HG03039 (cell line): ENCODE data around the gene ZNF778.

Experiments
- ATAC-seq: cut with Tn5 transposase; IDR thresholded peaks from one replicate; pipeline ENCODE4 v1.9.1; 2021; ENCODE audit warnings: mild to moderate bottlenecking, moderate library complexity; ENCODE audit not compliant: unreplicated experiment

The ZNF778 gene

GRCh38 chr16:89274561-89275283, 57.2 kb downstream of the ZNF778 start:
- no peak for ATAC-seq

- ATAC-seq = no peak
Measured at GRCh38 chr16:89275284-89275584, 57.7 kb downstream of the ZNF778 start.

DNA sequence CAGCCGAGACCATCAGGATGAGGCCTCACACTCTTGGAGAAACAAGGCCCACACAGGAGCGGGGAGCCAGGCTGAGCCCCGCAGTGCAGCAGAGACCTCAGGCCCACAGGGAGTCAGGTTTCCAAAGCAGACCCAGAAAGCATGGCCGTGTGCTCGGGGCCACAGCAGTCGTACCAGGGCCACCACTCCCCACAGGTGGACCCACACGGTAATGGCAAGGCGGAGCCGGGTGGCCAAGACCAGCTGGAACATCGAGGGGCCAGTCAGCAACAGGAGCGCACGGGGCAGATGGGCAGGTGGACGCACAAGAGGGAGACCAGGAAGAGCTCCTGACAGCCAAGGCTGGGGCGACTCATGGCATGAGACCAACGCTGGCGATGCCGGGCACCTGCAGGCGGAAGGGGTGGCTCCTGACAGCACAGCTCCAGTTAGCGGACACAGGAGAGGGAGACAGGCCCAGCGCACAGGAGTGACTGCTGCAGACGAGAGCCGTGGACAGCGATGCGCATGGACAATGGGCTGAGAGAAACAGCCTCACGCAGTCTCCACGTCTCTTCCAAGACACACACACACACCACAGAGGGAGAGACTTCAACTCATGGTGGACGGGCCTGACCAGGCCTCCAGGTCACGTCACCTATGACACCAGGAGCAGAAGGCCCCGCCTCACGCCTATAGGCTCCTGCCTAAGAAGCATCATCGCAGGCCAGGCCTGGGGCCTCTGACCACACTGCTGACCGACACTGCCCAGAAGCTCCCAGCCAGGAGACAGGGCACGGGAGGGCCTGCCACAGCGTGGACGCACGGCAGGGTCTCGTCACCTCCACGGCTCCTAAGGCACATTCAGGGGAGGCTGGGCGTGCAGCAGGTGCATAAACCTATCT, 58.6 kb downstream of the ZNF778 start:
- ATAC-seq = no peak

DNA sequence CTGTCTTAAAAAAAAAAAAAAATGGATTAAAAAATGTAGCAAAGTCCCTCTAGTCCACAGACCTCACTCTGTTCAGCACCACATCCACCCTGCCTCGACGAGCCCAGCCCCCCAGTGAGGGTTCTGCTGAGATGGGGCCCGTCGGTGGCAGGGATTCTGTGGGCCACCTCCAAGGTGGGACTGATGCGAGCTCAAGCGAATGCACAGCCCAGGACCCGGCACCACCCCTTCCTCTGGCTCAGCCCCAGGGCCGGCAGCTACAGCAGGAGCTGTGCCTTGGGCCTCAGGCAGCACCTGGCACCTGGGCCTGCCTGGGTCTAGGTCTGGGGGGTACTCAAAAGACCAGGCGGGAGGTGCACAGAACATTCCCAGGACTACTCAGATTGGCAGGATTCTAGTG, 59.5 kb downstream of the ZNF778 start:
- ATAC-seq = no peak

DNA sequence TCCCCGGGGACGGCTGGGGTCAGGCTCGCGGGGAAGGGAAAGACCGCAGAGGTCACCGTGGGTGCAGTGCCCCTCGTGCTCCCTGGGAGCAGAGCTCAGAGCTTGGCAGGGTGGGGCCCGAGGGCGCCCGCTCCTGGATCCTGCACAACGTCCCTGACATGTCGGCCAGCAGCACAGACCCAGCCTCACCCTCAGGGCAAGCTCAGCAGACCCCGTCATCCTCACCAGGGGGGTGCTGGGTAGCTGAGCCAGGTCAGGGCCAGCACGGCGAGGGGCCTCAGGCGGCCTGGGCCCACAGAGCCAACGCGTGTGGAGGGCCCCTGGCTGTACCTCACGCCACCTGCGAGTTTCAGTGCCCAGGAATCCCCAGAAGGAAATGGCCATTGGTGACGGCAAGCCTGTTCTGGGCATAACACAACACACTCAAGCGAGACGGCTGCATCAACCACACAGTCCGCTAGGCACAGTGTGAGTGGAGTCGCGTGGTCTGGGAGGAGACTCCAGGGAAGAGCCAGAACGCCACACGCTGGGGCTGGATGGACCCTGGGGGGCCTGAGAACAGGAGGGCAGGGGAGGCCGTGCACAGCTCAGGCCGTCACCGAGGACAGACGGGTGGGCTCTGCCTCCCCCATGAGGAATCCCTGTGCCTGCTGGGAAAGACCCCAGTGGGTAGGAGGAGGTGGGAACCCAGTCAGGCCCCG, 60.3 kb downstream of the ZNF778 start:
- no peak for ATAC-seq

DNA sequence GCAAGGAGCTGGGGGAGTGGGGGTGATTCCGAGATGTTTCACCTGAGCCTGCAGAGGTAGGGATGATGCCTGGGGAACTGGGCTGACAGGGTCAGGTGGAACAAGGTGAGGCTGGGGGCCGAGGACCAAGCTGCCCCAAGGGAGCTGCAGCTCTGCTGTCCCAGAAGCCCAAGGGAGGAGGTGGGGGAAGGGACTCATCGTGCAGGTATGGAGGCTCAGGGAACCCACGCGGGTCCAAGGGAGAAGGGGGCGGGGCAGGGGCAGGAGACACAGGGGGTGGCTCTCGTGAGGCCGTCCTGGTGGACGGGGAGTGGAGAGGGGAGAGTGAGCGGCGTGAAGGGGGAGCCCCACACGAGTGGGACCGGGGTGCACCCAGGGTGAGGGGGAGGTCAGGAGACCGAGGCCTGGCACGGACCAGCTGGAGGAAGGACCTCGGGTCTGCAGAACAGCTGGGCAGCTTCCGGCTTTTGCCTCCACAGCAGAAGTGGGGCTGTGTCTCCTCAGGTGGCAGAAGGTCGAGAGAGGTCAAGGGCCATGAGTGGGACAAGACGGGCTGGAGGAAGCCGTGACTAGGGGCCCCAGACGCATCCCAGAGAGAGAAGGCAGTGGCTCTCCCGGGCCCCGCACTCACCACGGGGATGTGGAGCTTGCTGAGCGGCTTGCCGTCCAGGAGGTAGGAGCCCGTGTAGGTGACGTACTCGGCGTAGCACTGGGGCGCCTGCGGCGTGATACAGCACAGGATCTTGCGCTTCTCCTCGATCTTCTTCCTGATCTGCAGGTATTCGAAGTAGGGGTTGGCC, 61.1 kb downstream of the ZNF778 start:
- ATAC-seq = no peak

- no peak for ATAC-seq
Measured at GRCh38 chr16:89279666-89280481, 62.4 kb downstream of the ZNF778 start.

GRCh38 chr16:89280546-89281188, 63.2 kb downstream of the ZNF778 start:
- ATAC-seq = no peak

GRCh38 chr16:89281189-89281577, 63.7 kb downstream of the ZNF778 start:
- ATAC-seq = no peak

DNA sequence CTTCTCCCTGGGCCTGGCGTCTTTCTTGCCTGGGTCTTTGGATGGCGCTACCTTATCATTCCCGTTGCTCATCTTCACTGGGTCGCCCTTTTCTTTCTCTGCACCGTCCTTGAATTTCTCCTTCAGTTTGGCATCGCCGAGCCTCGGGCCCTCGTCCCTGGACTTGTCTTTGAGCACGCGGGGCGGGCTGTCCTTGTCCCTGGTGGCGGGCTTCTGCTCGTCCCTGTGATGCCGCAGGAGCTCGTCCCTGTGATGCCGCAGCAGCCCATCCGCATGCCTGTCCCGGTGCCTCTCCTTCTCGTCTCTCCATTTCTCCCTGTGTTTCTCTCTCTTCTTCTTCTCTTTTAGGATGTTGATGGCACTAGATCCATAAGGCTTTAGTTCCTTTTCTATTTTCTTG, 64.3 kb downstream of the ZNF778 start:
- no peak for ATAC-seq

DNA sequence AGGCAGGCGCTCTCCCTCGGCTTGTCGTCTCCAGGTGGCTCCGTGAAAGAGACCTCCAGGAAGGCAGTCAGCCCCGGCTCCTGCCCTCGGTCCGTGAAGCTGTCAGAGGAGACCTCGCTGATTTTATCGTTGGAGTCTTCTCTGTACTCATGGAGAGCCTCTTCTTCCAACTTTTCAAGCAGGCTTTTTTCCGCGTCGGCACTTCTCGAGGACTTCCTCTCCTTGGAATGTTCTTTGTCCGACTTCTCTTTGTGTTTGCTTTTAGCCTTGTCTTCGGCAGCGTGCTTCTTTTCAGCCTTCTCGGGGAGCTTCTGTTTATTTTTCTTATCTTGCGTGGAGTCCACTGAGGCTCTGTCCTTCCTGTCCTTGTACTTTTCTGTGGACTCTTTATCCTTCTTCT, 65.0 kb downstream of the ZNF778 start:
- no peak for ATAC-seq

- no peak for ATAC-seq
Measured at GRCh38 chr16:89283449-89283848, 65.9 kb downstream of the ZNF778 start.

GRCh38 chr16:89285381-89285780, 67.9 kb downstream of the ZNF778 start:
- no peak for ATAC-seq

DNA sequence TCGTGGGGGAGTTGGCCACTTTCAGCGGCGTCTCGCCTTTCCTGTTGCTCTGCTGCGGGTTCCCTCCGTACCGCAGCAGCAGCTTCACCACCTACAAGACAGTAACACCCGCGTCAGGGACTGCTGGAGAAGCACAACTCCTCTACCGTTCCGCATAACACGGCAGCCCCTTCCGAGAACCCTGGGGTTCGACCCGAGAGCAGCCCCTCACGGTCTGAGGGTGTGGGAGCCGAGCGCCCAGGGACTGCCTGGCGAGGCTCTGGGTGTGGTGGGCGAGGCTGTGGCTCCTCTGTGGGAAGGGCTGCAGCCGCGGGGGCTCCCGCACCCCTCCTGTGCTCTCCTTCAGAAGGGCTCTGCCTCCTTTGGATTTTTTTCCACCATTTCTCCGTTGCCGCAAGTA, 68.6 kb downstream of the ZNF778 start:
- ATAC-seq = no peak
